Astrocyte (in vitro differentiated cells and primary cell): ENCODE data around the gene MPP1. TPM values are rescaled to one million over a fixed set of nuclear protein-coding genes. Genes with fewer than 3 reads are reported as not detected.
A peak's percentile ranks its signal among the peaks of the same experiment; 100 is the strongest.

Experiments
- DNase-seq: peaks from one replicate; pipeline ENCODE4 v3.0.0-alpha.2; 2010; ENCODE audit warnings: low read depth
- FAIRE-seq: peaks from 2 replicates; lab custom pipeline; 2011; peaks lifted over from hg19 to GRCh38; lab: Jason Lieb, UNC
- H2AFZ ChIP-seq: 2 replicates; pipeline ENCODE4 v1.6.0; 2012; ENCODE audit warnings: low read depth, low read length, inconsistent platforms
- H3K27ac ChIP-seq: 2 replicates; pipeline ENCODE4 v1.5.1; 2011; ENCODE audit warnings: low read depth, low read length, inconsistent platforms
- H3K27me3 ChIP-seq: 2 replicates; pipeline ENCODE4 v1.6.0; 2011; ENCODE audit warnings: low read length, inconsistent platforms; ENCODE audit not compliant: insufficient read depth
- H3K36me3 ChIP-seq: 2 replicates; pipeline ENCODE4 v1.5.1; 2011; ENCODE audit warnings: low read length, inconsistent platforms; ENCODE audit not compliant: insufficient read depth
- H3K4me1 ChIP-seq: 2 replicates; pipeline ENCODE4 v1.5.1; 2011; ENCODE audit warnings: low read length, inconsistent platforms; ENCODE audit not compliant: insufficient read depth
- H3K4me2 ChIP-seq: 2 replicates; pipeline ENCODE4 v1.6.0; 2012; ENCODE audit warnings: low read length, inconsistent platforms
- H3K4me3 ChIP-seq: 2 replicates; pipeline ENCODE4 v1.5.1; 2011; ENCODE audit warnings: low read depth, mild to moderate bottlenecking, low read length, inconsistent platforms; ENCODE audit not compliant: insufficient read depth
- H3K79me2 ChIP-seq: 2 replicates; pipeline ENCODE4 v1.6.0; 2012; ENCODE audit warnings: mild to moderate bottlenecking, low read length, inconsistent platforms; ENCODE audit not compliant: insufficient read depth
- H3K9ac ChIP-seq: 2 replicates; pipeline ENCODE4 v1.6.0; 2012; ENCODE audit warnings: mild to moderate bottlenecking, low read length, inconsistent platforms
- H3K9me3 ChIP-seq: 2 replicates; pipeline ENCODE4 v1.5.1; 2012; ENCODE audit warnings: low read depth, mild to moderate bottlenecking, low read length, inconsistent platforms; ENCODE audit not compliant: insufficient read depth
- H4K20me1 ChIP-seq: 2 replicates; pipeline ENCODE4 v1.6.0; 2012; ENCODE audit warnings: low read length, inconsistent platforms; ENCODE audit not compliant: insufficient read depth
- H3K27ac Mint-ChIP-seq: one replicate; pipeline ENCODE4 v1.8.0; 2021; ENCODE audit warnings: mild to moderate bottlenecking, mixed read lengths; ENCODE audit not compliant: unreplicated experiment
- H3K27me3 Mint-ChIP-seq: one replicate; pipeline ENCODE4 v1.8.0; 2021; ENCODE audit warnings: low read depth, mixed read lengths; ENCODE audit not compliant: unreplicated experiment
- H3K36me3 Mint-ChIP-seq: one replicate; pipeline ENCODE4 v1.8.0; 2021; ENCODE audit warnings: low read depth, mixed read lengths; ENCODE audit not compliant: unreplicated experiment
- H3K4me1 Mint-ChIP-seq: one replicate; pipeline ENCODE4 v1.8.0; 2021; ENCODE audit warnings: low read depth, mixed read lengths; ENCODE audit not compliant: unreplicated experiment
- H3K4me3 Mint-ChIP-seq: one replicate; pipeline ENCODE4 v1.8.0; 2021; ENCODE audit warnings: mild to moderate bottlenecking, moderate library complexity, mixed read lengths; ENCODE audit not compliant: unreplicated experiment
- H3K9me3 Mint-ChIP-seq: one replicate; pipeline ENCODE4 v1.8.0; 2021; ENCODE audit warnings: mild to moderate bottlenecking, mixed read lengths; ENCODE audit not compliant: unreplicated experiment
- EZH2 ChIP-seq: IDR thresholded peaks from 2 replicates; pipeline ENCODE4 v1.6.1; 2012; ENCODE audit warnings: mild to moderate bottlenecking, low read length, inconsistent platforms; ENCODE audit not compliant: insufficient read depth
- total RNA-seq: library from RNA; stranded (reverse); gene quantifications from 2 replicates; pipeline ENCODE4 v1.2.1, GENCODE V29; 2021
- TF ChIP-seq, protein P1 (sequence below): IDR thresholded peaks from 2 replicates; pipeline ENCODE4 v1.5.1; 2011; ENCODE audit warnings: low read depth, mild to moderate bottlenecking, inconsistent platforms, low read length, moderate library complexity; ENCODE audit not compliant: insufficient read depth

MPP1 gene
- total RNA-seq, 1 donor from 2014 or later: 9.0 TPM

DNA sequence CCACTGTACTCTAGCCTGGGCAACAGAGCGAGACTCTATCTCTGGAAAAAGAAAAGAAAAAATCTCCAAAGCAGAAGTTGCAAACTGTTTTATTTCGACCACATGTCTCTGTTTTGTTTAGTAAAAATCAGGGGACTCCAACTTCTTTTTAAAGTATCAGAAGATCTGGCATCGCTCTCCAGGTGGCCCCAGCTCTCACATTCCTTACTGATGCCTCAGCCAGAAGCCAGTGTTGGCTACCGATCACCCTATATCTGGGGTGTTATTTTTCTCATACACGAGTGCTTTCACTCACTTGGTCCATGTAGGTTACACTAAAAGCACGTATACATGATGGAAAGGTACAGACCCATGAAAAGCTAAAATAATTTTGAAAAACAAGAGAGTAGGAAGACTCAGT, 8.3 kb downstream of the MPP1 start:
- Histone ChIP-seq H3K79me2 (no peaks in the 10 kb centered on the region), H2AFZ (no peak overlapping the region), H3K27me3 (no peaks in the 10 kb centered on the region), H3K36me3 (no peaks in the 10 kb centered on the region), H4K20me1 (no peaks in the 10 kb centered on the region), H3K4me3 (no peak overlapping the region), H3K4me2 (peak overlapping the region; percentile 30), H3K27ac (no peak overlapping the region), H3K9ac (no peak overlapping the region), H3K4me1 (peaks cover 14% of the 10 kb centered on the region), H3K9me3 (no peaks in the 10 kb centered on the region)
- Mint-ChIP-seq H3K4me3 (no peak overlapping the region), H3K27me3 (no peaks in the 10 kb centered on the region), H3K4me1 (peaks cover 13% of the 10 kb centered on the region), H3K36me3 (no peaks in the 10 kb centered on the region), H3K27ac (peak overlapping the region; percentile 73), H3K9me3 (peaks cover 3% of the 10 kb centered on the region)
- FAIRE-seq (peak; percentile 81), DNase-seq (peak; percentile 19)
- TF ChIP-seq, protein P1, sequence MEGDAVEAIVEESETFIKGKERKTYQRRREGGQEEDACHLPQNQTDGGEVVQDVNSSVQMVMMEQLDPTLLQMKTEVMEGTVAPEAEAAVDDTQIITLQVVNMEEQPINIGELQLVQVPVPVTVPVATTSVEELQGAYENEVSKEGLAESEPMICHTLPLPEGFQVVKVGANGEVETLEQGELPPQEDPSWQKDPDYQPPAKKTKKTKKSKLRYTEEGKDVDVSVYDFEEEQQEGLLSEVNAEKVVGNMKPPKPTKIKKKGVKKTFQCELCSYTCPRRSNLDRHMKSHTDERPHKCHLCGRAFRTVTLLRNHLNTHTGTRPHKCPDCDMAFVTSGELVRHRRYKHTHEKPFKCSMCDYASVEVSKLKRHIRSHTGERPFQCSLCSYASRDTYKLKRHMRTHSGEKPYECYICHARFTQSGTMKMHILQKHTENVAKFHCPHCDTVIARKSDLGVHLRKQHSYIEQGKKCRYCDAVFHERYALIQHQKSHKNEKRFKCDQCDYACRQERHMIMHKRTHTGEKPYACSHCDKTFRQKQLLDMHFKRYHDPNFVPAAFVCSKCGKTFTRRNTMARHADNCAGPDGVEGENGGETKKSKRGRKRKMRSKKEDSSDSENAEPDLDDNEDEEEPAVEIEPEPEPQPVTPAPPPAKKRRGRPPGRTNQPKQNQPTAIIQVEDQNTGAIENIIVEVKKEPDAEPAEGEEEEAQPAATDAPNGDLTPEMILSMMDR: no peak
- TF ChIP-seq EZH2: no peak

DNA sequence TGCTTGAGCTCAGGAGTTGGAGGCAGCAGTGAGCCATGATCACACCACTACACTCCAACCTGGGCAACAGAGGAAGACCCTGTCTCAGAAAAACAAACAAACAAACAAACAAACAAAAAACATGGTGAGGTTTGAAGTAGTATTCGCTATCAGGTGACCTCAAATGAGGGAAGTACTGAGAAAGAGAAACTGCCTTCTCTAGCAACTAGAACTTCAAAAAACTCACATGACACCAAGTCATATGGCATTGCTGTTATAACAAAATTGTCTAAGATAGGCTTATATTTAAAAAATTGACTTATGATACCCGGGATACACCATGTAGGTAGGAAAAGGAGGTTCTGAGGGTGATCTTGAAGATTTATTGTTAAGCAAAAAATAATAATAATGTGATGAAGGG, 10.3 kb downstream of the MPP1 start:
- H3K79me2 ChIP-seq: no peaks in the 10 kb centered on the region
- H2AFZ ChIP-seq: no peak overlapping the region
- H4K20me1 ChIP-seq: no peaks in the 10 kb centered on the region
- H3K27me3 ChIP-seq: no peaks in the 10 kb centered on the region
- H3K9me3 ChIP-seq: no peaks in the 10 kb centered on the region
- H3K9ac ChIP-seq: no peak overlapping the region
- no peak overlapping the region for H3K4me2 ChIP-seq
- H3K4me1 Mint-ChIP-seq: peaks cover 13% of the 10 kb centered on the region
- peaks cover 12% of the 10 kb centered on the region for H3K4me1 ChIP-seq
- TF ChIP-seq, protein P1: no peak
- TF ChIP-seq EZH2: no peak
- H3K4me3 ChIP-seq: no peak overlapping the region
- H3K4me3 Mint-ChIP-seq: no peak overlapping the region
- H3K36me3 ChIP-seq: no peaks in the 10 kb centered on the region
- H3K9me3 Mint-ChIP-seq: peaks cover 3% of the 10 kb centered on the region
- H3K27me3 Mint-ChIP-seq: no peaks in the 10 kb centered on the region
- H3K36me3 Mint-ChIP-seq: no peaks in the 10 kb centered on the region
- H3K27ac ChIP-seq: no peak overlapping the region
- FAIRE-seq (peak; percentile 94), DNase-seq (no peak)
- no peak overlapping the region for H3K27ac Mint-ChIP-seq

DNA sequence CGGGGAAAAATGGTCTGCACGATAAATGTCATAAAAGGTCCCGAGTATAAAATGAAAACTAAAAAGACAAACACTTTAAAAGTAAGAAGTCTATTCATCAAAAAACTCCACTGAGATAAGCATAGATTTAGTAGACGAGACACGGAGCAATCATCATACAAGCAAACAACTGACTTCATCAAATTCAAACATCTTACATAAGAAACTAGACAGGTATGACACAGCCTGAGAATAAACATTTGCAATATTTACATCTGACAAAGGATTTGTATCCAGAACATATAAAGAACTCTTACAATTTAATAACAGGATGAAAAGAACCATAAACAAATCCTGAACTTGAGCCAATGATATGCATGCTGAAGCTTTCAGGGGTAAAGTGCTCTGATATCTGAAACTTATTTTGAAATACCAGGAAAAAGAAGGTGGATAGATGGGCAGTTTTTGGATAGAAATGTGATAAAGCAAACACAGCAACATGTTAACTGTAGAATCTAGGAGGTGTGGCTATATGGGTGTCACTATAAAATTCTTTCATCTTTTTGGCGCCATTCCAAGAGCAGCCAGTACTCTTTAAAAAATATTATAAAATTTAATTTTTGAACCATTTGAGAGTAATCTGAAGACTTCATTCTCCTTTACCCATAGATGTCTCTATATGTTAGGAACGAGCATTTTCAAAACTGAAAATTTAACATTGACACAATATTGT, 12.0 kb downstream of the MPP1 start:
- TF ChIP-seq EZH2: no peak
- TF ChIP-seq, protein P1: no peak
- no peak overlapping the region for H3K4me3 ChIP-seq
- Mint-ChIP-seq H3K9me3 (peaks cover 3% of the 10 kb centered on the region), H3K4me3 (no peak overlapping the region), H3K27ac (no peak overlapping the region), H3K4me1 (peaks cover 7% of the 10 kb centered on the region), H3K36me3 (no peaks in the 10 kb centered on the region), H3K27me3 (no peaks in the 10 kb centered on the region)
- no peaks in the 10 kb centered on the region for H3K36me3 ChIP-seq
- DNase-seq: no peak
- H3K9me3 ChIP-seq: no peaks in the 10 kb centered on the region
- no peak for FAIRE-seq
- H3K27ac ChIP-seq: no peak overlapping the region
- H3K27me3 ChIP-seq: no peaks in the 10 kb centered on the region
- no peak overlapping the region for H3K4me2 ChIP-seq
- H3K4me1 ChIP-seq: peaks cover 4% of the 10 kb centered on the region
- H4K20me1 ChIP-seq: no peaks in the 10 kb centered on the region
- H3K79me2 ChIP-seq: no peaks in the 10 kb centered on the region
- H3K9ac ChIP-seq: no peak overlapping the region
- no peak overlapping the region for H2AFZ ChIP-seq
